OCI-LY3 (cell line): Measurements from ENCODE around the gene BIRC5.

Experiments
- H2AFZ ChIP-seq: fragments of 200-600, 300-600 bp; shearing (Covaris generic); 2 replicates; pipeline ENCODE4 v1.6.0; 2014; ENCODE audit warnings: antibody characterized with exemption, low read depth, low read length
- H3K27ac ChIP-seq: fragments of 200-600, 300-600 bp; sonication (generic); 2 replicates; pipeline ENCODE4 v1.5.1; 2014; ENCODE audit warnings: mild to moderate bottlenecking, low read length, moderate library complexity, mixed read lengths
- H3K27me3 ChIP-seq: fragments of 200-600, 300-600 bp; sonication (generic); 2 replicates; pipeline ENCODE4 v1.6.1; 2014; ENCODE audit warnings: low read depth, low read length, mixed read lengths
- H3K36me3 ChIP-seq: fragments of 200-600, 300-600 bp; sonication (generic); replicated peaks from 2 replicates; pipeline ENCODE3; 2014; ENCODE audit warnings: low read depth, low read length, mixed read lengths
- H3K4me1 ChIP-seq: fragments of 300-600, 200-600 bp; sonication (generic); 2 replicates; pipeline ENCODE4 v1.6.1; 2014; ENCODE audit warnings: low read length, mixed read lengths
- H3K4me2 ChIP-seq: fragments of 200-600, 300-600 bp; sonication (generic); 2 replicates; pipeline ENCODE4 v1.6.1; 2014; ENCODE audit warnings: low read length, mixed read lengths
- H3K4me3 ChIP-seq: fragments of 300-600, 200-600 bp; sonication (generic); 2 replicates; pipeline ENCODE4 v1.5.1; 2014; ENCODE audit warnings: antibody characterized with exemption, mild to moderate bottlenecking, low read length, moderate library complexity
- H3K79me2 ChIP-seq: fragments of 300-600, 200-600 bp; shearing (Covaris generic); 2 replicates; pipeline ENCODE4 v1.6.1; 2014; ENCODE audit warnings: mild to moderate bottlenecking, low read length, mixed read lengths
- H3K9ac ChIP-seq: fragments of 300-600, 200-600 bp; shearing (Covaris generic); 2 replicates; pipeline ENCODE4 v1.6.0; 2014; ENCODE audit warnings: mild to moderate bottlenecking, low read length, moderate library complexity
- H3K9me3 ChIP-seq: fragments of 200-600, 300-600 bp; shearing (Covaris generic); 2 replicates; pipeline ENCODE4 v1.6.1; 2014; ENCODE audit warnings: low read length, mixed read lengths; ENCODE audit not compliant: insufficient read depth
- H4K20me1 ChIP-seq: fragments of 200-600, 300-600 bp; sonication (generic); 2 replicates; pipeline ENCODE4 v1.6.1; 2016; ENCODE audit warnings: low read length, mixed read lengths; ENCODE audit not compliant: insufficient read depth
- EZH2phosphoT487 ChIP-seq: fragments of 200-600 bp; shearing (Covaris generic); IDR thresholded peaks from 2 replicates; pipeline ENCODE4 v1.6.1; 2018; ENCODE audit warnings: antibody characterized with exemption, mixed run types, low read depth
- TF ChIP-seq, protein P1 (sequence below): fragments of 200-600, 300-600 bp; sonication (generic); IDR thresholded peaks from 2 replicates; pipeline ENCODE4 v1.5.1; 2014; ENCODE audit warnings: antibody characterized with exemption, low read length, low read depth

The BIRC5 gene

DNA sequence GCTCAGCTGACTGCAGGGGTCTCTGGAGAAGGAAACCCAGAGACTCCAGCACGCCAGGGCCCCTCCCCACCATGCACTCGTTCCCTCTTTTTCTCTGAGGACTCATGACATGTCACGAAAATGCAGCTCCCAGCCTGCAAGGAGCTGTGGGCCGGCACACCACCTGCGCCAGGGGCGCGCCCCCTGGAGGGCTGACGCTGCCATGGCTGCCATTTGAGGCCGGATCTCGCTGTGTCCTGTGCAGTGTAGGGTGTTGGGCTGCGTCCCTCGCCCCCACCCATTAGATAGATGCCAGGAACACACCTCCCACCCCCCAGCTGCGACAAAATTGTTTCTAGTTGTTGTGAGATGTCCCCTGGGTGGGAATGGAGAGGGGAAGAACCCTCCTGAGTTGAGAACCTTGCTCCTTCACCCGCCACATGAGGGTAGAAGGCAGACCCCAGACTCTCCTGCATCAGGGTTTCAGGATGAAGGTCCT, 37.5 kb upstream of the BIRC5 start:
- Histone ChIP-seq H3K4me1 (peaks cover 56% of the 10 kb centered on the region), H3K9me3 (no peaks in the 10 kb centered on the region), H3K4me2 (peak overlapping the region; percentile 24), H2AFZ (no peak overlapping the region), H3K27ac (peak overlapping the region; percentile 96), H3K27me3 (no peaks in the 10 kb centered on the region), H4K20me1 (peaks cover 4% of the 10 kb centered on the region; the same call in 1 of the 2 replicates), H3K9ac (peak overlapping the region; percentile 9; the same call in 1 of the 2 replicates), H3K79me2 (peaks cover 16% of the 10 kb centered on the region), H3K36me3 (peaks cover 62% of the 10 kb centered on the region), H3K4me3 (no peak overlapping the region)
- TF ChIP-seq, protein P1, sequence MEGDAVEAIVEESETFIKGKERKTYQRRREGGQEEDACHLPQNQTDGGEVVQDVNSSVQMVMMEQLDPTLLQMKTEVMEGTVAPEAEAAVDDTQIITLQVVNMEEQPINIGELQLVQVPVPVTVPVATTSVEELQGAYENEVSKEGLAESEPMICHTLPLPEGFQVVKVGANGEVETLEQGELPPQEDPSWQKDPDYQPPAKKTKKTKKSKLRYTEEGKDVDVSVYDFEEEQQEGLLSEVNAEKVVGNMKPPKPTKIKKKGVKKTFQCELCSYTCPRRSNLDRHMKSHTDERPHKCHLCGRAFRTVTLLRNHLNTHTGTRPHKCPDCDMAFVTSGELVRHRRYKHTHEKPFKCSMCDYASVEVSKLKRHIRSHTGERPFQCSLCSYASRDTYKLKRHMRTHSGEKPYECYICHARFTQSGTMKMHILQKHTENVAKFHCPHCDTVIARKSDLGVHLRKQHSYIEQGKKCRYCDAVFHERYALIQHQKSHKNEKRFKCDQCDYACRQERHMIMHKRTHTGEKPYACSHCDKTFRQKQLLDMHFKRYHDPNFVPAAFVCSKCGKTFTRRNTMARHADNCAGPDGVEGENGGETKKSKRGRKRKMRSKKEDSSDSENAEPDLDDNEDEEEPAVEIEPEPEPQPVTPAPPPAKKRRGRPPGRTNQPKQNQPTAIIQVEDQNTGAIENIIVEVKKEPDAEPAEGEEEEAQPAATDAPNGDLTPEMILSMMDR = peak; percentile 88
- TF ChIP-seq EZH2phosphoT487 = no peak

DNA sequence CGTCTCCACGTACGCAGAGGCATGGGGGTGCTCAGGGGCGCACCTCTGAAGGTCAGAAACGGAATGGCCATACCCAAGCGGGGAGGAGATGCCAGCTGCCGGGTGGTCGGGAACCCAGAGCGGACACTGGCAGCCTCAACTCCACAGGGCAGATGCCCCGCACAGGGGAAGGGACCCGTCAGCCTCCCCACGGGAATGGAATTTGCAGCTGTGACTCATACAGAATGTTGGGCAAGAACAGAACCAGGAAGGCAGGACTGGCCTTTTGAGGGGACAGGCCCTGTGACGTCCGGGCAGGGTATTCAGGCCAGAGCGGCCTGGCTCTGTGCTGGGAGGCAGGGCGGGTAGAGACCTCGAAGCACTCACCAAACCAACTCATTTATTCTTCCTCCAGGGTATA, 34.7 kb upstream of the BIRC5 start:
- no peak overlapping the region for H3K27ac ChIP-seq
- no peaks in the 10 kb centered on the region for H3K9me3 ChIP-seq
- H3K4me1 ChIP-seq = peaks cover 28% of the 10 kb centered on the region
- H3K4me2 ChIP-seq = no peak overlapping the region
- H3K36me3 ChIP-seq = peaks cover 63% of the 10 kb centered on the region
- H4K20me1 ChIP-seq = no peaks in the 10 kb centered on the region
- H2AFZ ChIP-seq = no peak overlapping the region
- H3K4me3 ChIP-seq = no peak overlapping the region
- H3K79me2 ChIP-seq = no peaks in the 10 kb centered on the region
- TF ChIP-seq, protein P1 = no peak
- no peak for TF ChIP-seq EZH2phosphoT487
- H3K27me3 ChIP-seq = no peaks in the 10 kb centered on the region
- no peak overlapping the region for H3K9ac ChIP-seq

DNA sequence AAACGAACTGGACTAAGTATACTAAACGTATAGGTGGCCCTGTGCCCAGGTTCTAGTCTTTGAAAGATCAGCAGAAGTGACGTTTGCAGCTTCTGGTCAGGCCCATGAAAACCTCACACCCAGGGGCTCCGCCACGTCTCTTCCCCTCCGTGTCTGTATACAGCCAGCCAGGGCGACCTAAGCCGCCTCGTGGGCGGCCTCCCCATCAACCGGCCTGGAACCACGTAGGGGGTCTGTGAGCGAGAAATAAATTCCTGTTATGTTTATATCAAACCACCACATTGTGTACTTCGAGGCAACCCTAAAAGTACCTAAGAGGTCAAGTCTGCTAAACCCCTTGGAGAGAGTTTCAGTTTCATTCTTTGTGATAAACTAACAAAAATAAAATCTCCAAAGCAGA, 34.0 kb upstream of the BIRC5 start:
- Histone ChIP-seq H3K9me3 (no peaks in the 10 kb centered on the region), H3K4me2 (no peak overlapping the region), H3K27ac (no peak overlapping the region), H3K27me3 (no peaks in the 10 kb centered on the region), H3K9ac (no peak overlapping the region), H3K36me3 (peaks cover 66% of the 10 kb centered on the region), H3K4me3 (no peak overlapping the region), H4K20me1 (0 out of 2 replicates have a peak, but pooled peaks cover 4% of the 10 kb centered on the region), H3K79me2 (0 out of 2 replicates have a peak, but pooled peaks cover 3% of the 10 kb centered on the region), H3K4me1 (peaks cover 21% of the 10 kb centered on the region), H2AFZ (no peak overlapping the region)
- no peak for TF ChIP-seq EZH2phosphoT487
- TF ChIP-seq, protein P1 = no peak

DNA sequence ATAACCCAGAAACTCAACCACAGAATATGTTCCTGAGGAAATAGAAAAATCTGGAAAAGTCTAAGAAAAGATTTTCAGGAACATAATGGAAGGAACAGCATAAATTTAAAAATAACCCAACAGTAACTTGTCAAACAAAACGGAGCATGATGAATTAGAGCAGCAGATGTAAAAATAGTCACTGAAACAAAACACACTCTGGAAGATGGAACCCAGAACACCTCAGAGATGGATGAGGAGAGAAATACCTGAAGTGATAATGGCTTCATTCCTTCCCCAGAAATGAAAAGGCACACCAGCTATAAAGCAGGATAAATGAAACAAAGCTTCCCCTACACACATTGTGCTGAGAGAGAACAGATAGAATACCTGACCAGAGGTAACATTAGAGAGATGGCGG, 33.5 kb upstream of the BIRC5 start:
- Histone ChIP-seq H3K9ac (no peak overlapping the region), H2AFZ (no peak overlapping the region), H3K9me3 (no peaks in the 10 kb centered on the region), H3K27ac (no peak overlapping the region), H3K4me2 (no peak overlapping the region), H3K4me1 (peaks cover 18% of the 10 kb centered on the region), H4K20me1 (0 out of 2 replicates have a peak, but pooled peaks cover 6% of the 10 kb centered on the region), H3K36me3 (peaks cover 64% of the 10 kb centered on the region), H3K4me3 (no peak overlapping the region), H3K27me3 (no peaks in the 10 kb centered on the region), H3K79me2 (0 out of 2 replicates have a peak, but pooled peaks cover 5% of the 10 kb centered on the region)
- TF ChIP-seq EZH2phosphoT487 = no peak
- TF ChIP-seq, protein P1 = no peak
